PC-9 (cell line): ENCODE results near the gene KCNN1. TPM values are rescaled to one million over a fixed set of nuclear protein-coding genes. Genes with fewer than 3 reads are reported as not detected.
"Not testable (repeated sequence)": the region's sequence is repeated elsewhere in the genome, so short reads cannot be mapped to it uniquely, and the experiment has no call there.

Experiments used
- BruUV-seq: library from RNA; stranded (reverse); fragments of 400-500 nt; replicated peaks from 2 replicates; lab custom pipeline; 2021; lab: Mats Ljungman, UMichigan
- CTCF ChIA-PET: fragments of 300-600 bp; sonication (Branson Sonifier 250); formaldehyde crosslinking; loops from one replicate; lab custom pipeline; 2022; ENCODE audit warnings: antibody characterized with exemption; lab: Charles Lee
- POLR2A ChIA-PET: fragments of 300-600 bp; sonication (Branson Sonifier 250); formaldehyde crosslinking; loops from one replicate; lab custom pipeline; 2022; ENCODE audit warnings: antibody characterized with exemption; ENCODE audit not compliant: unreplicated experiment; lab: Charles Lee
- DNase-seq, 2 experiments: peaks; one replicate each; pipeline versions ENCODE4 v3.0.0 to v3.0.0-alpha.2; 2015 to 2022; ENCODE audit warnings: mixed read lengths in 1 of 2
- H2AFZ ChIP-seq: fragments of 200-600 bp; sonication (generic); 2 replicates; pipeline ENCODE4 v1.8.1; 2017; ENCODE audit warnings: antibody characterized with exemption
- H3F3A ChIP-seq: fragments of 200-600 bp; sonication (generic); 2 replicates; pipeline ENCODE4 v1.8.1; 2017; ENCODE audit warnings: antibody characterized with exemption, mild to moderate bottlenecking, low read depth; ENCODE audit not compliant: insufficient read depth
- H3K27ac ChIP-seq: fragments of 200-600 bp; sonication (generic); 2 replicates; pipeline ENCODE4 v1.6.1; 2016; ENCODE audit warnings: mixed run types
- H3K27me3 ChIP-seq: fragments of 200-600 bp; sonication (generic); 2 replicates; pipeline ENCODE4 v1.6.1; 2016; ENCODE audit warnings: low read depth, mixed run types; ENCODE audit not compliant: insufficient read depth
- H3K36me3 ChIP-seq: fragments of 200-600 bp; sonication (generic); 2 replicates; pipeline ENCODE4 v1.6.1; 2016; ENCODE audit warnings: low read depth, mixed run types
- H3K4me1 ChIP-seq: fragments of 200-600 bp; sonication (generic); replicated peaks from 2 replicates; pipeline ENCODE4 v1.6.1; 2016; ENCODE audit warnings: mixed run types; ENCODE audit not compliant: insufficient read depth
- H3K4me2 ChIP-seq: fragments of 200-600 bp; sonication (generic); 2 replicates; pipeline ENCODE4 v1.6.1; 2017; ENCODE audit warnings: mixed run types
- H3K4me3 ChIP-seq: fragments of 200-600 bp; sonication (generic); 2 replicates; pipeline ENCODE4 v1.6.1; 2016; ENCODE audit warnings: mixed run types
- H3K79me2 ChIP-seq: fragments of 200-600 bp; sonication (generic); 2 replicates; pipeline ENCODE4 v1.6.1; 2017; ENCODE audit warnings: low read depth, mixed run types
- H3K9me2 ChIP-seq: fragments of 200-600 bp; sonication (generic); 2 replicates; pipeline ENCODE4 v1.8.1; 2017; ENCODE audit warnings: mild to moderate bottlenecking; ENCODE audit not compliant: insufficient read depth
- H3K9me3 ChIP-seq: fragments of 200-600 bp; sonication (generic); 2 replicates; pipeline ENCODE4 v1.8.1; 2016; ENCODE audit warnings: low read depth; ENCODE audit not compliant: insufficient read depth
- H4K20me1 ChIP-seq: fragments of 200-600 bp; sonication (generic); 2 replicates; pipeline ENCODE4 v1.8.1; 2017; ENCODE audit not compliant: insufficient read depth
- CTCF ChIP-seq: fragments of 200-600 bp; sonication (generic); conservative IDR thresholded peaks from 2 replicates; pipeline ENCODE4 v1.6.1; 2017; ENCODE audit warnings: mixed run types, antibody characterized with exemption, mild to moderate bottlenecking, moderate library complexity
- EZH2 ChIP-seq: fragments of 200-600 bp; sonication (generic); IDR thresholded peaks from 2 replicates; pipeline ENCODE4 v1.8.0; 2017; ENCODE audit warnings: antibody characterized with exemption, low read depth
- intact Hi-C: fragments of 100-400 bp; cut with micrococcal nuclease; formaldehyde crosslinking; loops from one replicate; pipeline ENCODE4 v1.10.0; 2022; ENCODE audit not compliant: unreplicated experiment
- total RNA-seq: library from RNA; stranded (reverse); gene quantifications from 2 replicates; pipeline ENCODE4 v1.2.3, GENCODE V29; 2021

Gene KCNN1
- total RNA-seq, 1 experiment from 2014 or later, result 0.09 TPM

DNA sequence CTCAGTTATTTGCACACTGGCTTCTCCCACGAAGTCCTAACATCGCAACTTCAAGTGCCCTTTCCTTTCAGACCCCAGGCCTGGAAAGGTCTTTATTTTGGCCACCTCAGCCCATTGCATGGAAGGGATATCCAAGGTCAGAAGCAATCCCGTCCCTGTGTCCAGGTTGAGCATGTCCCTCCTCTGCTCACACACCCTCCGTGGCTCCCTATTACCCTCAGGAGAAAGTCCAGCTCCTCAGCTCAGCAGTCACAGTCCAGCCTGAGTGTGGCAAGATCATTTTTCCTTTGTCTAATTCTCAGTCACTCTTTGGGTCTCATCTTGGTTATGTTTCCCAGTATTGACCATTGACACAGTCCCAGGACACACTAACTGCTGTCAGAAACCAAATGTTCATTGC, 60.2 kb downstream of the KCNN1 start:
- Histone ChIP-seq H3K27ac (no peak overlapping the region), H3F3A (peaks cover 34% of the 10 kb centered on the region), H4K20me1 (no peaks in the 10 kb centered on the region), H3K36me3 (no peaks in the 10 kb centered on the region), H3K4me1 (peaks cover 26% of the 10 kb centered on the region), H3K27me3 (no peaks in the 10 kb centered on the region), H3K9me3 (no peaks in the 10 kb centered on the region), H3K4me3 (no peak overlapping the region), H2AFZ (no peak overlapping the region), H3K4me2 (no peak overlapping the region), H3K79me2 (peaks cover 8% of the 10 kb centered on the region; the same call in 1 of the 2 replicates), H3K9me2 (no peaks in the 10 kb centered on the region)
- ChIA-PET POLR2A (no interaction called here), CTCF (no interaction called here)
- no TSS peak for BruUV-seq
- no peak for DNase-seq
- TF ChIP-seq EZH2 (no peak), CTCF (no peak)
- intact Hi-C loops, result no loop called here

GRCh38 chr19:18029617-18030338, 62.9 kb downstream of the KCNN1 start:
- no TSS peak for BruUV-seq
- peak overlapping the region; percentile 51 for H3K4me2 ChIP-seq
- H3F3A ChIP-seq, result peaks cover 34% of the 10 kb centered on the region
- H3K27me3 ChIP-seq, result no peaks in the 10 kb centered on the region
- TF ChIP-seq EZH2 (no peak), CTCF (no peak)
- H3K9me2 ChIP-seq, result no peaks in the 10 kb centered on the region
- H2AFZ ChIP-seq, result no peak overlapping the region
- no peaks in the 10 kb centered on the region for H3K79me2 ChIP-seq
- H3K27ac ChIP-seq, result peak overlapping the region; percentile 80
- POLR2A ChIA-PET, result no interaction called here
- no peaks in the 10 kb centered on the region for H3K9me3 ChIP-seq
- intact Hi-C loops, result no loop called here
- DNase-seq, result peak; percentile 60 to 97
- no peaks in the 10 kb centered on the region for H3K36me3 ChIP-seq
- H4K20me1 ChIP-seq, result no peaks in the 10 kb centered on the region
- no peak overlapping the region for H3K4me3 ChIP-seq
- peaks cover 15% of the 10 kb centered on the region for H3K4me1 ChIP-seq
- CTCF ChIA-PET, result no interaction called here

DNA sequence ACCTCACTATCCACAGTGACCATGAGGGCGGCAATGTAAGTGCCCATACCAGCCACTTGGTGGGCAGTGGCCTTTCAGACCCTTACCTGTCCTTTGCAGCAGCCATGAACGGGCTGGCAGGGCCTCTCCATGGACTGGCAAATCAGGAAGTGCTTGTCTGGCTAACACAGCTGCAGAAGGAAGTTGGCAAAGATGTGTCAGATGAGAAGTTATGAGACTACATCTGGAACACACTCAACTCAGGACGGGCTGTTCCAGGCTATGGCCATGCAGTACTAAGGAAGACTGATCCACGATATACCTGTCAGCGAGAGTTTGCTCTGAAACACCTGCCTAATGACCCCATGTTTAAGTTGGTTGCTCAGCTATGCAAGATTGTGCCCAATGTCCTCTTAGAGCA, 64.5 kb downstream of the KCNN1 start:
- Histone ChIP-seq H3F3A (peaks cover 37% of the 10 kb centered on the region), H3K4me1 (peaks cover 15% of the 10 kb centered on the region)
- H3K79me2 ChIP-seq, DNase-seq, H2AFZ ChIP-seq, H3K9me3 ChIP-seq, H3K27me3 ChIP-seq, H3K9me2 ChIP-seq, H3K36me3 ChIP-seq, H3K4me2 ChIP-seq, BruUV-seq, POLR2A ChIA-PET, intact Hi-C loops, H4K20me1 ChIP-seq, H3K27ac ChIP-seq, CTCF ChIA-PET, H3K4me3 ChIP-seq: not testable (repeated sequence)

- H3K79me2 ChIP-seq, DNase-seq, intact Hi-C loops, H3K9me2 ChIP-seq, CTCF ChIA-PET, H3K27me3 ChIP-seq, POLR2A ChIA-PET, H4K20me1 ChIP-seq, BruUV-seq, H3K36me3 ChIP-seq, H3K27ac ChIP-seq, H3K9me3 ChIP-seq, H3K4me3 ChIP-seq, H3K4me2 ChIP-seq, H2AFZ ChIP-seq: not testable (repeated sequence)
- peaks cover 15% of the 10 kb centered on the region for H3K4me1 ChIP-seq
- H3F3A ChIP-seq, result peaks cover 36% of the 10 kb centered on the region
Measured at GRCh38 chr19:18032102-18032501, 65.2 kb downstream of the KCNN1 start.
